ENCODE measurements around the gene SELENOH.

Gene SELENOH

DNA sequence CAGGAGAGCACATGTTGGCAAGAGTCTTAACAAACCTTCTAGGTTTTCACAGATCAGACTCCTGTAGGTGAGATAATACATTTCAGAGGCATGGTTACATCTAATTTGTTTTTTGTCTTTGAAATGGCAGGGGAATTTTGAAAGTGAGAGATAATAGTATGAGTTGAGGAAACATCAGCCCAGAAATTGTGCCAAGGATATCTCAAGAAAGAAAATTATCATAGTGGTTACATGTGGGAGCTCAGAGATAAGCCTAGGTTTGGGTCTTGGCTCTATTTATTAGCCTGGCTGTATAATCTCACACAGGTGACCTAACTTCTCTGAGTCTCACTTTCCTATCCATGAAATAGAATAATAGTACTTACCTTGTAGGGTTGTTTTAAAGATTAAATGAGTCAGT, 9.9 kb downstream of the SELENOH start:
- no peak for DNase-seq

GRCh38 chr11:57751676-57752253, 10.5 kb downstream of the SELENOH start, which contains the start of gene BTBD18:
Gene BTBD18, minus strand, starts transcription at chr11:57751819. Its CDS starts 631 bp downstream, at chr11:57751188.
- DNase-seq = no peak

GRCh38 chr11:57752954-57753353, 11.7 kb downstream of the SELENOH start:
- DNase-seq = no peak

DNA sequence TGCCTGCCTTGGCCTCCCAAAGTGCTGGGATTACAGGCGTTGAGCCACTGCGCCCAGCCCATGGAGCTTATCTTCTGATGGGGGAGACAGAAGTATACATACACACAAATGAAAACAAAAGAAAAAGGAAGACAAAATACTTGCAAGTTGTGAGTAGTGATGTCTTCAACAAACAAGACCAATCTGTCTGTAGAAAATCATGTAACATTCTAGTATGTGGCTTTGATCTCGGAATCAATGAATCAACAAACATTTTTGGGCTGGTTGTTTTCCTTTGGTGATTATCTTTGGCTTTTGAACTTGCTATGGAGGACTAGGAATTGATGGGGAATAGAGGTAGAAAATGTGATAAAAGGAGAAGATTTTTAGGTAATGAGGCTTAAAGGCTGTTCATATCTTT, 16.9 kb downstream of the SELENOH start:
- no peak for DNase-seq

GRCh38 chr11:57761301-57762234, 20.3 kb downstream of the SELENOH start, which contains the start of gene CTNND1:
Gene CTNND1, plus strand, starts transcription at chr11:57761802. Its CDS starts 29,677 bp downstream, at chr11:57791479.
- DNase-seq = no peak

GRCh38 chr11:57762235-57762861, 21.1 kb downstream of the SELENOH start:
- no peak for DNase-seq

- no peak for DNase-seq
Observed at GRCh38 chr11:57763568-57763967, 22.3 kb downstream of the SELENOH start.

DNA sequence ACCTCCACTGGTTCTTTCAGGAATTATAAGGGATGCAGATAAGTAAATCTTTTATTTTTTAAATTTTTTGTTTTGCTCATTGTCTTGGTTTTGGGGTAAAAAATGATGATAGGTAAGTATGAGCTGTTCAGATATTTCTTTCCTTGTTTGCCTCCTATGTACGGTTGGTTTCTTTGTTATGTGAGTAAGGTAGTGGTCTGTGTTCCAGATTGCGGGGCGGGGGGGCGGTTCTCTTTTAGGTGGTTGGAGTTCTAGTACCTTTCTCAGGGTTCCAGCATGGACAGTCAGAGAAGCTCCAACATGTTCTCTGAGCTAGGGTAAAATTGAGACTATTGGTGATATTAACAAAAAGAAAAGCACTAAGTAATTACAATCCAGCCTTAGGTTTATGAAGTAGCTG, 22.7 kb downstream of the SELENOH start:
- no peak for DNase-seq

- no peak for DNase-seq
Observed at GRCh38 chr11:57764566-57764965, 23.3 kb downstream of the SELENOH start.

GRCh38 chr11:57764972-57765371, 23.7 kb downstream of the SELENOH start:
- DNase-seq = no peak

DNA sequence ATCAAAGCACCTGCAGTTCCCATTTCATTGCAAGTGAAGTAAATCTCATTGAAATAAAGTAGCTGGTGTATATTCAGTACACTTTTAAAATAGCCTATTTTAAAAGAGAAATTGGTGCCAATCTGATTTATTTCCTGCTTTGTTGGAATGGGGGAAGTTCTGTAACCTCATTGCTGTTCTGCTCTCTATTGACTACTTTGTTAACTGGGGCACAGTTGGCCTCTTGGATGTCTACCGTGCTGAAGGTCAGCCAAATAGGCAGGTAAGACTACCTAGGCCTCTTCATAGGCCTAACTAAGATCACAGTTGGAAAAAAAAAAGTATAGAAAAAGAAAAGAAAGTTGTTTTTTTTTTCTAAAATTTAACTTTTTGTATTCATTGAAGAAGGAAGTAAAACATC, 29.5 kb downstream of the SELENOH start:
- DNase-seq = no peak

GRCh38 chr11:57771365-57771764, 30.1 kb downstream of the SELENOH start:
- no peak for DNase-seq

DNA sequence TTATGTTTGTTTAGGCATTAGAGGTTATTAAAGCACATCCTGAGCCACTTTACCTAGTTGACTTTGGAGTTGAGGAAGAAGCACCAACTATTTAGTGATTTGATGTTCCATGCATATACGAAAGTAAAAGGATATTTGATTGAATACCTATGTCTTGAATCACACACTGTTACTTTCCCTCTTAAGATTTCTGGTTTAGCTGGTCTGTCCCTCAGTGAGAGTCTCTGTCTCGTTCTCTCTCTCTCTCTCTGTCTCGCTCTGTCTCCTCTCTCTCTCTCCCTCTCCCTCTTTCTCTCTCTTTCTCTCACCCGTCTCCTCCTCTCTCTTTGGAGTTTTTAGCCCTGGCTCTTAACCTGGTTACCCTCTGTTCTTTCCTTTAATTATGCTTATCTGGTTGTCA, 31.3 kb downstream of the SELENOH start:
- no peak for DNase-seq

- no peak for DNase-seq
Observed at GRCh38 chr11:57773026-57773598, 31.8 kb downstream of the SELENOH start.

DNA sequence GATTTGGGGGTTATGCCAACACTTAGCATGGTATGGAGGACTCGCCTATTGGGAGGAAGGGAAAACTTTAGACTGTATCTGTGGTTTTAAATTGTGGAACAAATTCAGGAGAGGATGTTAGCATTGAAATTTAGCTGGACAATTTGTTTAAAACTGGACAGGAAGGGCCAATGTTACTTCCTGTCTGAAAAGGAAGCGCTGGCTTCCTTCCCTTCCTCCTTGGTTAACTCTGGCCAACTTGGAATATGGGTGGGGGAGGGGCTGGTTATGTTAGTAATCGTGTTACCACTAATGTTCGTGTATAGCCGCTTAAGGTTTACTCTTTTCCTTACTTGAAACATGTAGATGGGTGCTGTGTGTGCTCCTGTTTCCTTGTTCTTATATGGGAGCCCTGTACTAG, 34.2 kb downstream of the SELENOH start:
- no peak for DNase-seq

DNA sequence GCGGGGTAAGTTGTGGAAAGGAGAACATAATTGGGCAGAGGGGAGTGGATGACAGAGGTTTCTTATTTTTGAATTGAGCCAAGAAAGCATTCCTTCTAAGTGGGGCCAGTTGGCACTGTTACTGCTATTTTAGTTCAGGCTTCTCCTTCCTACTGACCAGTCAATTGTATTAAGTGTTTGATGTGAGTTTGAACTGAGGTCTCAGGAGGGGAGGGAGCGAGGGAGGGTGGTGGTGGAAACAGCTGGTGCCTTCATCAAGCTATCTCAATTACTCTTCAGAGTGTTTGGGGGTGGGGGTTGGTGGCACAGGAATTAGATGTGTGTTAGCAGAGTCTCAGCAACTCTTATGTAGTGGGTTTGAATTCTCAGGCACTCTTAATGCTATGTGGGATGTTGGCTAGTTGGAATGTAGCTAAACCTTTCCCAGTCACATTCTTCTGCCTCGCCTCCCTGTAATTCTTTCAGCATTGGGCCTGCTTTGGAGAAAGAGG, 34.8 kb downstream of the SELENOH start:
- no peak for DNase-seq

GRCh38 chr11:57776577-57777210, 35.4 kb downstream of the SELENOH start:
- DNase-seq = no peak

DNA sequence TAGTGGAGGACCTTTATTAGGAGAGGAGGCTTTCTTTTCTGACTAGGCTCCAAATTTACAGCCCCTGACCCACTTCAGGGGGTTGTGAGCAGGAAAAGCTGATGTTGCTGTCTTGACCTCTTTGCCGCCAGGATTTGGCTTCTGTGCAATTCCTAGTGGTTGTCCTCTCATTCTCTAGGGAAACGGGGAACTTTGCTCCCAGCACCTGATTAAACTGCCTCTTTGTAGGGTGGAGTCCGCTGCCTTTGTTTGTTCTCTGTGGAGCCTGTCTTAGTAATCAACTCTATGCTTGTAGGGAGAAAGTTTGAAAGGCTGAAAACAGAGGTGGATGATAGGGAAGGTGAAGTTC, 36.7 kb downstream of the SELENOH start:
- DNase-seq = no peak

GRCh38 chr11:57778318-57779037, 37.2 kb downstream of the SELENOH start:
- no peak for DNase-seq

GRCh38 chr11:57779276-57779675, 38.0 kb downstream of the SELENOH start:
- DNase-seq = no peak

- DNase-seq = no peak
Observed at GRCh38 chr11:57781529-57781943, 40.2 kb downstream of the SELENOH start.

DNA sequence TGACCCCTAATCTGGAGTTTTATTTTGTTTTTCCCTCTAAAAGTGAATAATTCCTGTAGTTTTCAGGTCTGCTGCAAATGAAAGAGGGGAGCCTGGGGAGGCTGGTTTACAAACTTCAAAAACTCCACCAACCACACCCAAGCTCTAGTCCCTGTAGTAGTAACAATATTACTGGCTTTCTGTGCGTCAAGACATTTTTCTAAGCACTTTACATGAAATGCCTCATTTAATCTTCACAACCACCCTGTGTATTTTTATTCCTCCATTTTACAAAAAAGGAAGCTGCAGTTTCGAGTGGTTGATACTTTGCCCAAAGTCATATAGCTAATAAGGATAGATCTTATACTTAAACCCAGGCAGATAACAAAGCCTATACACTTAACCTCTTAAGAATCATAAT, 43.8 kb downstream of the SELENOH start:
- no peak for DNase-seq
